Activated naive CD8-positive, alpha-beta T cell treated with anti-CD3 and anti-CD28 coated beads, Interleukin-2, amount 50 U/mL, for 24 hours (primary cell): ENCODE data around the gene KCNIP3.

Source experiments
- ATAC-seq: fragments of 150-1000 bp; cut with Tn5 transposase; one replicate; pipeline ENCODE4 v1.10.0; 2021
- DNase-seq: peaks from one replicate; pipeline ENCODE4 v3.0.0; 2021
- H3K27ac Mint-ChIP-seq: one replicate; pipeline ENCODE4 v1.8.0; 2021; ENCODE audit warnings: mild to moderate bottlenecking, mixed read lengths
- H3K27me3 Mint-ChIP-seq: one replicate; pipeline ENCODE4 v1.8.0; 2021; ENCODE audit warnings: mixed read lengths
- H3K36me3 Mint-ChIP-seq: one replicate; pipeline ENCODE4 v1.8.0; 2021; ENCODE audit warnings: low read depth, mixed read lengths
- H3K4me1 Mint-ChIP-seq: one replicate; pipeline ENCODE4 v1.8.0; 2021; ENCODE audit warnings: mixed read lengths
- H3K4me3 Mint-ChIP-seq: one replicate; pipeline ENCODE4 v1.8.0; 2021; ENCODE audit warnings: mild to moderate bottlenecking, moderate library complexity, mixed read lengths
- H3K9me3 Mint-ChIP-seq: one replicate; pipeline ENCODE4 v1.8.0; 2021; ENCODE audit warnings: mixed read lengths

Gene KCNIP3

GRCh38 chr2:95281071-95281470 is 16.1 kb upstream of the KCNIP3 start:
- ATAC-seq (no peak), DNase-seq (no peak)
- Mint-ChIP-seq H3K4me1 (no peaks in the 10 kb centered on the region), H3K36me3 (no peaks in the 10 kb centered on the region), H3K27ac (no peak overlapping the region), H3K27me3 (no peaks in the 10 kb centered on the region), H3K9me3 (no peaks in the 10 kb centered on the region), H3K4me3 (no peak overlapping the region)

- Mint-ChIP-seq H3K9me3 (no peaks in the 10 kb centered on the region), H3K4me1 (no peaks in the 10 kb centered on the region), H3K27ac (no peak overlapping the region), H3K27me3 (no peaks in the 10 kb centered on the region), H3K4me3 (no peak overlapping the region), H3K36me3 (no peaks in the 10 kb centered on the region)
- ATAC-seq, result no peak
- DNase-seq, result no peak
Observed at GRCh38 chr2:95281786-95282185, 15.4 kb upstream of the KCNIP3 start.

GRCh38 chr2:95282458-95282857 is 14.7 kb upstream of the KCNIP3 start:
- no peak for DNase-seq
- no peak overlapping the region for H3K4me3 Mint-ChIP-seq
- H3K36me3 Mint-ChIP-seq, result no peaks in the 10 kb centered on the region
- no peaks in the 10 kb centered on the region for H3K9me3 Mint-ChIP-seq
- no peak overlapping the region for H3K27ac Mint-ChIP-seq
- H3K4me1 Mint-ChIP-seq, result no peaks in the 10 kb centered on the region
- no peak for ATAC-seq
- no peaks in the 10 kb centered on the region for H3K27me3 Mint-ChIP-seq

- Mint-ChIP-seq H3K36me3 (no peaks in the 10 kb centered on the region), H3K27me3 (no peaks in the 10 kb centered on the region), H3K4me1 (no peaks in the 10 kb centered on the region), H3K27ac (no peak overlapping the region), H3K4me3 (no peak overlapping the region), H3K9me3 (no peaks in the 10 kb centered on the region)
- no peak for ATAC-seq
- no peak for DNase-seq
Observed at GRCh38 chr2:95283562-95283961, 13.6 kb upstream of the KCNIP3 start.

GRCh38 chr2:95284886-95285541 is 12.1 kb upstream of the KCNIP3 start:
- H3K27me3 Mint-ChIP-seq, result no peaks in the 10 kb centered on the region
- no peaks in the 10 kb centered on the region for H3K4me1 Mint-ChIP-seq
- H3K9me3 Mint-ChIP-seq, result peaks cover under 1% of the 10 kb centered on the region
- no peak for DNase-seq
- H3K4me3 Mint-ChIP-seq, result no peak overlapping the region
- no peak overlapping the region for H3K27ac Mint-ChIP-seq
- no peak for ATAC-seq
- no peaks in the 10 kb centered on the region for H3K36me3 Mint-ChIP-seq

GRCh38 chr2:95285542-95285932 is 11.6 kb upstream of the KCNIP3 start:
- ATAC-seq (no peak), DNase-seq (no peak)
- no peak overlapping the region for H3K27ac Mint-ChIP-seq
- peaks cover 6% of the 10 kb centered on the region for H3K9me3 Mint-ChIP-seq
- H3K36me3 Mint-ChIP-seq, result no peaks in the 10 kb centered on the region
- no peak overlapping the region for H3K4me3 Mint-ChIP-seq
- H3K27me3 Mint-ChIP-seq, result no peaks in the 10 kb centered on the region
- no peaks in the 10 kb centered on the region for H3K4me1 Mint-ChIP-seq

GRCh38 chr2:95287336-95287735 is 9.8 kb upstream of the KCNIP3 start:
- no peak overlapping the region for H3K4me3 Mint-ChIP-seq
- H3K4me1 Mint-ChIP-seq, result no peaks in the 10 kb centered on the region
- H3K36me3 Mint-ChIP-seq, result no peaks in the 10 kb centered on the region
- no peak overlapping the region for H3K27ac Mint-ChIP-seq
- ATAC-seq (no peak), DNase-seq (no peak)
- H3K27me3 Mint-ChIP-seq, result no peaks in the 10 kb centered on the region
- H3K9me3 Mint-ChIP-seq, result peaks cover 8% of the 10 kb centered on the region

GRCh38 chr2:95287806-95288205 is 9.3 kb upstream of the KCNIP3 start:
- ATAC-seq, result no peak
- Mint-ChIP-seq H3K4me3 (no peak overlapping the region), H3K4me1 (no peaks in the 10 kb centered on the region), H3K9me3 (peaks cover 8% of the 10 kb centered on the region), H3K36me3 (no peaks in the 10 kb centered on the region), H3K27ac (no peak overlapping the region), H3K27me3 (no peaks in the 10 kb centered on the region)
- no peak for DNase-seq

- H3K9me3 Mint-ChIP-seq, result peaks cover 8% of the 10 kb centered on the region
- no peaks in the 10 kb centered on the region for H3K27me3 Mint-ChIP-seq
- no peak overlapping the region for H3K27ac Mint-ChIP-seq
- no peak overlapping the region for H3K4me3 Mint-ChIP-seq
- no peaks in the 10 kb centered on the region for H3K4me1 Mint-ChIP-seq
- DNase-seq (no peak), ATAC-seq (no peak)
- H3K36me3 Mint-ChIP-seq, result no peaks in the 10 kb centered on the region
Observed at GRCh38 chr2:95289253-95289652, 7.9 kb upstream of the KCNIP3 start.

- H3K4me1 Mint-ChIP-seq, result no peaks in the 10 kb centered on the region
- H3K27me3 Mint-ChIP-seq, result peaks cover 1% of the 10 kb centered on the region
- DNase-seq, result no peak
- H3K36me3 Mint-ChIP-seq, result no peaks in the 10 kb centered on the region
- ATAC-seq, result no peak
- H3K4me3 Mint-ChIP-seq, result no peak overlapping the region
- H3K27ac Mint-ChIP-seq, result no peak overlapping the region
- H3K9me3 Mint-ChIP-seq, result peaks cover 8% of the 10 kb centered on the region
Observed at GRCh38 chr2:95291222-95291621, 5.9 kb upstream of the KCNIP3 start.

GRCh38 chr2:95292623-95293260 is 4.4 kb upstream of the KCNIP3 start:
- H3K4me1 Mint-ChIP-seq, result no peaks in the 10 kb centered on the region
- H3K36me3 Mint-ChIP-seq, result no peaks in the 10 kb centered on the region
- DNase-seq, result no peak
- no peak for ATAC-seq
- H3K9me3 Mint-ChIP-seq, result peaks cover 8% of the 10 kb centered on the region
- H3K27me3 Mint-ChIP-seq, result peaks cover 3% of the 10 kb centered on the region
- no peak overlapping the region for H3K27ac Mint-ChIP-seq
- H3K4me3 Mint-ChIP-seq, result no peak overlapping the region

GRCh38 chr2:95294579-95295250 is 2.4 kb upstream of the KCNIP3 start:
- H3K4me1 Mint-ChIP-seq, result no peaks in the 10 kb centered on the region
- DNase-seq, result no peak
- peaks cover 8% of the 10 kb centered on the region for H3K9me3 Mint-ChIP-seq
- H3K27me3 Mint-ChIP-seq, result peaks cover 5% of the 10 kb centered on the region
- no peak for ATAC-seq
- no peak overlapping the region for H3K4me3 Mint-ChIP-seq
- H3K36me3 Mint-ChIP-seq, result no peaks in the 10 kb centered on the region
- no peak overlapping the region for H3K27ac Mint-ChIP-seq

- H3K4me3 Mint-ChIP-seq, result no peak overlapping the region
- H3K36me3 Mint-ChIP-seq, result no peaks in the 10 kb centered on the region
- no peak overlapping the region for H3K27ac Mint-ChIP-seq
- ATAC-seq, result no peak
- H3K27me3 Mint-ChIP-seq, result peaks cover 5% of the 10 kb centered on the region
- DNase-seq, result no peak
- no peaks in the 10 kb centered on the region for H3K4me1 Mint-ChIP-seq
- peaks cover 4% of the 10 kb centered on the region for H3K9me3 Mint-ChIP-seq
Observed at GRCh38 chr2:95295376-95295775, 1.8 kb upstream of the KCNIP3 start.

- peaks cover 5% of the 10 kb centered on the region for H3K27me3 Mint-ChIP-seq
- H3K27ac Mint-ChIP-seq, result no peak overlapping the region
- H3K36me3 Mint-ChIP-seq, result no peaks in the 10 kb centered on the region
- no peak overlapping the region for H3K4me3 Mint-ChIP-seq
- DNase-seq, result no peak
- no peaks in the 10 kb centered on the region for H3K4me1 Mint-ChIP-seq
- ATAC-seq, result no peak
- H3K9me3 Mint-ChIP-seq, result no peaks in the 10 kb centered on the region
Observed at GRCh38 chr2:95296011-95296410, 1.1 kb upstream of the KCNIP3 start.

- no peaks in the 10 kb centered on the region for H3K9me3 Mint-ChIP-seq
- no peak for ATAC-seq
- H3K27ac Mint-ChIP-seq, result no peak overlapping the region
- H3K4me3 Mint-ChIP-seq, result no peak overlapping the region
- H3K27me3 Mint-ChIP-seq, result peaks cover 5% of the 10 kb centered on the region
- H3K36me3 Mint-ChIP-seq, result no peaks in the 10 kb centered on the region
- DNase-seq, result no peak
- H3K4me1 Mint-ChIP-seq, result no peaks in the 10 kb centered on the region
Observed at GRCh38 chr2:95297639-95298395, 670 bp downstream of the KCNIP3 start.
